ENCODE data around the gene TCIRG1. TPM values are rescaled to one million over a fixed set of nuclear protein-coding genes. Genes with fewer than 3 reads are reported as not detected.

TCIRG1 gene
- total RNA-seq, 4 donors from 2014 or later = 19.4 to 50.9 (median 41.2) TPM

DNA sequence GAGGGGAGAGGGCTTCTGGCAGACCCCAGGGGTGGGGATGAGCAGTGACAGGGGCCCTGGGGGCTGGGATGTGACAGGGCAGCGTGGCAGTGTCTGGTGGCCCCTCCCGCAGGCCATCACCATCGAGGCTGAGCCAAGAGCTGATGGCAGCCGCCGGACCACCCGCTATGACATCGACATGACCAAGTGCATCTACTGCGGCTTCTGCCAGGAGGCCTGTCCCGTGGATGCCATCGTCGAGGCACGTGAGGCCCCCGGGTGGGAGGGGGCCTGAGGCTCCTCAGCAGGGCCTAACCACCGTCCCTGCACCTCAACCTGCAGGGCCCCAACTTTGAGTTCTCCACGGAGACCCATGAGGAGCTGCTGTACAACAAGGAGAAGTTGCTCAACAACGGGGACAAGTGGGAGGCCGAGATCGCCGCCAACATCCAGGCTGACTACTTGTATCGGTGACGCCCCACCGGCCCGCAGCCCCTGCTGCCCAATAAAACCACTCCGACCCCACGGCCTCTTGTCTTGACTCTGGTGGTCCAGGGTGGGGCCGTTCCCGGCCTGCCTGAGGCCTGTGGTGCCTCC, 2.6 kb upstream of the TCIRG1 start:
- Histone ChIP-seq H3K4me1 (peaks cover 77% of the 10 kb centered on the region), H3K27ac (peak overlapping the region; percentile 73), H3K27me3 (no peaks in the 10 kb centered on the region), H3K36me3 (peaks cover 17% of the 10 kb centered on the region), H3K9me3 (no peaks in the 10 kb centered on the region), H3K4me3 (no peak overlapping the region)
- 81% methylated on average over 6 of the region's 27 CpGs for WGBS
- DNase-seq (ENCODE audit: low spot score in 2 of 2) = no peak
- no peak for TF ChIP-seq EP300 (IDR thresholded peaks at IDR 0.05)
- TF ChIP-seq POLR2A (IDR thresholded peaks at IDR 0.05) = no peak
- no peak for TF ChIP-seq POLR2AphosphoS5 (IDR thresholded peaks at IDR 0.05)
- TF ChIP-seq, protein P1, sequence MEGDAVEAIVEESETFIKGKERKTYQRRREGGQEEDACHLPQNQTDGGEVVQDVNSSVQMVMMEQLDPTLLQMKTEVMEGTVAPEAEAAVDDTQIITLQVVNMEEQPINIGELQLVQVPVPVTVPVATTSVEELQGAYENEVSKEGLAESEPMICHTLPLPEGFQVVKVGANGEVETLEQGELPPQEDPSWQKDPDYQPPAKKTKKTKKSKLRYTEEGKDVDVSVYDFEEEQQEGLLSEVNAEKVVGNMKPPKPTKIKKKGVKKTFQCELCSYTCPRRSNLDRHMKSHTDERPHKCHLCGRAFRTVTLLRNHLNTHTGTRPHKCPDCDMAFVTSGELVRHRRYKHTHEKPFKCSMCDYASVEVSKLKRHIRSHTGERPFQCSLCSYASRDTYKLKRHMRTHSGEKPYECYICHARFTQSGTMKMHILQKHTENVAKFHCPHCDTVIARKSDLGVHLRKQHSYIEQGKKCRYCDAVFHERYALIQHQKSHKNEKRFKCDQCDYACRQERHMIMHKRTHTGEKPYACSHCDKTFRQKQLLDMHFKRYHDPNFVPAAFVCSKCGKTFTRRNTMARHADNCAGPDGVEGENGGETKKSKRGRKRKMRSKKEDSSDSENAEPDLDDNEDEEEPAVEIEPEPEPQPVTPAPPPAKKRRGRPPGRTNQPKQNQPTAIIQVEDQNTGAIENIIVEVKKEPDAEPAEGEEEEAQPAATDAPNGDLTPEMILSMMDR (IDR thresholded peaks at IDR 0.05) = no peak

DNA sequence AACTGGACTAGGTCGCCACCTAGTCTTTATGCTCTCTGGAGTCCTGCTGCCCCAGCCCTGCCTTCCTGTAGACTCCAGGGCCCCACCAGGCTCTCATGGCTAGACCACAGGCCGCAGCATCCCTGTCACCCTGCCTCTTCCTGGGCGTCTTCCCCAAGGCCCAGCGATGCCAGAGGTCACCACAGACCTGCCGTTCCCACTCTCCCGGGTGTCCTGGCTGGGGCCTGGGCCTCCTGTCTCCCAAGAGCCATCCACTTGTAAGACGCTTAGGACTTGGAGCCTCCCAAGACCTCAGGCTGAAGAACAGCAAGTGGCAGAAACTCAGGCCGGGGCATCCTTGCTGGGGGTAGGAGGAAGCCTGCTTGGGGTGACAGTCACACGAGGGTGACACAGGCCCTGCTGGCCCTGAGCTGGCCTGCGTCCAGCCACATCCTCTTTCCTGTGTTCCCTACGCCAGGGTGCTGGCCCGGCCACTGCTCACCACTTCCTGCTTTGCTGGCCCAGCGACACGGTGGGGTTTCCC, 2.0 kb upstream of the TCIRG1 start:
- H3K4me1 ChIP-seq = peaks cover 77% of the 10 kb centered on the region
- no peaks in the 10 kb centered on the region for H3K27me3 ChIP-seq
- no peak for DNase-seq (ENCODE audit: low spot score in 2 of 2)
- TF ChIP-seq, protein P1 (IDR thresholded peaks at IDR 0.05) = no peak
- TF ChIP-seq POLR2A (IDR thresholded peaks at IDR 0.05) (no peak), EP300 (IDR thresholded peaks at IDR 0.05) (no peak), POLR2AphosphoS5 (IDR thresholded peaks at IDR 0.05) (no peak)
- WGBS = 72% methylated on average over 13 of the region's 14 CpGs
- H3K36me3 ChIP-seq = peaks cover 17% of the 10 kb centered on the region
- no peak overlapping the region for H3K4me3 ChIP-seq
- peak overlapping the region; percentile 73 for H3K27ac ChIP-seq
- H3K9me3 ChIP-seq = no peaks in the 10 kb centered on the region

DNA sequence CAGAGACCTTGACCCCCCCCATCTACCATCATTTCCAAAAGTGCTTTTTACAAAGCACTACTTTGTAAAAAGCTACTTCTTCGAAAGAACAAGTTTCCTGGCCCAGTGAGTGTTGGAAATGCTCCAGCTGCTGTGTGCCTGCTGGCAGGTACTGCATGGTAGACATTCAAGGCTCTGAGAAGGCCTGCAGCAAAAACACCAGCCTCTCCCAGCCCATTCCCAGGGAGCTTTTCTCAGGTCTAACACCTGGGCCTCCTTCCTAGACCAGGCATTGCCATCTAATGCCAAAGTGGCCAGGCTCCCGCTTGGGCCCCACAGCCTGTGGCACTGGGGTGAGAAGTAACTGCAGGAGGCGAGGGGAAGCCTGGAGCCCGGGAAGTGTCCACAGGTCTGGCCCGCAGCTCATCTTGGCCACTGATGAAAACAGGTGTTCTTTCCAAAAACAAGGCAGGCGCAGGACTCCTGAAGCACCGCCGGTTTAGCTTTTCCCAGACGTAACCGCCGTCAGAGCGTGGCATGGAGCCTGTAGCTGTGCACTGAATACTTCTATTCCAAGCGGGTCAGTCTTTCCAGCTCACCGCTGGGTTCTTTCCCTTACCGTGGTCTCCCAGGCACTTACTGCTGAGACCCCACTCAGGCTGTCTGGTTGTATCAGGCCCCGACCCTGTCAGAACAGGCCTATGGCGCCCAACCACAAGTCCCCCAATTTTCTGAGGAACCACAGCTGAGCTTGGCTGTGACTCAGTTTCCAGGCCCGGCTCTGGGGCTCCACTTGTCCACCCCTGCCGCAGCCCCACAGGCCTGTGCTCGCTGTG, 1.2 kb upstream of the TCIRG1 start:
- Histone ChIP-seq H3K27me3 (no peaks in the 10 kb centered on the region), H3K9me3 (no peaks in the 10 kb centered on the region), H3K36me3 (peaks cover 24% of the 10 kb centered on the region), H3K27ac (peak overlapping the region; percentile 83), H3K4me1 (peaks cover 77% of the 10 kb centered on the region), H3K4me3 (peak overlapping the region; percentile 69)
- no peak for TF ChIP-seq POLR2AphosphoS5 (IDR thresholded peaks at IDR 0.05)
- no peak for TF ChIP-seq POLR2A (IDR thresholded peaks at IDR 0.05)
- TF ChIP-seq, protein P1 (IDR thresholded peaks at IDR 0.05) = no peak
- no peak for TF ChIP-seq EP300 (IDR thresholded peaks at IDR 0.05)
- 77% methylated on average over 18 of the region's 20 CpGs for WGBS
- no peak for DNase-seq (ENCODE audit: low spot score in 2 of 2)

DNA sequence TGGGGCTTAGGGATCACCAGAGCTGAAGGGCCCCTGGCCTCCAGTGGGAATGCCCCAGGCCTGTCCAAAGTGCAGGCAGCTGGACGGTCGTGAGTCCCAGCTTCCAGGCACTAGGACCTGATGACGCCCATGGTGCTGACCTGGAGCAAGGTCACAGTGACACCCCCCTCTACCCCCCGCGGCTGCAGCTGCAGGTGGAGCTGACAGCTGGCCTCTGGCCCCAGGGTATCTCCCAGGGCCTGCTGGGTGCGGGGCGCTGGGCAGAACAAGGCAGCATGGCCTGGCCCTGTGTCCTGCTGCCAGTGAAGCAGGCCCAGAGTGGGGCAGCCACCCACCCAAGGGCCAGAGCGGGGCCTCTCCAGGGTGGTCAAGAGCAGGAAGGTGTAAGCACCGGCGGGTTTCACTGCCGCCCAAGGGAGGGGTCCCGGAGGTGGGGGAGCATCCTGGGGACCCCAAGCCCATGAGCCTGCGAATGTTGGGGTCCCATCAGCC, 553 bp upstream of the TCIRG1 start:
- H3K36me3 ChIP-seq = peaks cover 25% of the 10 kb centered on the region
- H3K27me3 ChIP-seq = no peaks in the 10 kb centered on the region
- 16% methylated on average over 7 of the region's 13 CpGs for WGBS
- DNase-seq (ENCODE audit: low spot score in 2 of 2) = no peak
- H3K27ac ChIP-seq = peak overlapping the region; percentile 83
- H3K4me3 ChIP-seq = peak overlapping the region; percentile 69
- peaks cover 77% of the 10 kb centered on the region for H3K4me1 ChIP-seq
- TF ChIP-seq EP300 (IDR thresholded peaks at IDR 0.05) (no peak), POLR2AphosphoS5 (IDR thresholded peaks at IDR 0.05) (no peak), POLR2A (IDR thresholded peaks at IDR 0.05) (no peak)
- TF ChIP-seq, protein P1 (IDR thresholded peaks at IDR 0.05) = no peak
- no peaks in the 10 kb centered on the region for H3K9me3 ChIP-seq

Data from suprapubic skin (tissue), 4 donors.